Effector memory CD8-positive, alpha-beta T cell (primary cell): Measurements from ENCODE around the gene ASMTL.
A peak's percentile ranks its signal among the peaks of the same experiment; 100 is the strongest.

Source experiments
- ATAC-seq: fragments of 150-1000 bp; cut with Tn5 transposase; replicated peaks from 2 replicates; pipeline ENCODE4 v1.10.0; 2021; ENCODE audit warnings: mild to moderate bottlenecking, moderate library complexity
- DNase-seq, 3 experiments: peaks; one replicate each; pipeline ENCODE4 v3.0.0; 2021
- H3K27ac Mint-ChIP-seq, 2 donors: one replicate each; pipeline ENCODE4 v1.8.0; 2022; ENCODE audit warnings: mild to moderate bottlenecking in 2 of 2, mixed read lengths in 2 of 2, moderate library complexity in 2 of 2
- H3K27me3 Mint-ChIP-seq, 2 donors: one replicate each; pipeline ENCODE4 v1.8.0; 2022; ENCODE audit warnings: mixed read lengths in 2 of 2
- H3K36me3 Mint-ChIP-seq: one replicate; pipeline ENCODE4 v1.8.0; 2022; ENCODE audit warnings: mild to moderate bottlenecking, moderate library complexity, mixed read lengths; ENCODE audit not compliant: insufficient read depth
- H3K4me1 Mint-ChIP-seq, 2 donors: one replicate each; pipeline ENCODE4 v1.8.0; 2022; ENCODE audit warnings: low read depth in 2 of 2, mixed read lengths in 2 of 2
- H3K4me3 Mint-ChIP-seq, 2 donors: one replicate each; pipeline ENCODE4 v1.8.0; 2022; ENCODE audit warnings: mild to moderate bottlenecking in 2 of 2, mixed read lengths in 2 of 2, moderate library complexity in 2 of 2
- H3K9me3 Mint-ChIP-seq, 2 donors: one replicate each; pipeline ENCODE4 v1.8.0; 2022; ENCODE audit warnings: mixed read lengths in 2 of 2

Gene ASMTL

DNA sequence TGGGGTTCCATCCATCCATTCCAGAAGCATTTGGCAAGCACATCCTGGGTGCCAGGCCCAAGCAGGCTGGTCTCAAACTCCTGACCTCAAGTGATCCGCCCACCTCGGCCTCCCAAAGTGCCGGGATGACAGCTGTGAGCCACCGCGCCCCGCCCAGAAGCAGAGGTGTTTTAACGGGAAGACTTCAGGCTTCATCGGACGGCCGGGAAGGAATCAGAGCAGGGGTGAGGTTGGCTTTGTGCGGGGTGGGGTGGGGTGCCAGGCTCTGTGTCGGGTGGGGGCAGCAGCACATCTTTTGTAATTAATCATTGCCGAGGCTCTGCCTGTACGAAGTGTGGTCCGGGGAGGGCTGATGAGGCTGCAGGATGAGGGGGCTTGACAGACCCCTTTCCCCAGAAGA, 55.7 kb downstream of the ASMTL start:
- H3K4me3 Mint-ChIP-seq, result no peak overlapping the region
- ATAC-seq, result no peak

DNA sequence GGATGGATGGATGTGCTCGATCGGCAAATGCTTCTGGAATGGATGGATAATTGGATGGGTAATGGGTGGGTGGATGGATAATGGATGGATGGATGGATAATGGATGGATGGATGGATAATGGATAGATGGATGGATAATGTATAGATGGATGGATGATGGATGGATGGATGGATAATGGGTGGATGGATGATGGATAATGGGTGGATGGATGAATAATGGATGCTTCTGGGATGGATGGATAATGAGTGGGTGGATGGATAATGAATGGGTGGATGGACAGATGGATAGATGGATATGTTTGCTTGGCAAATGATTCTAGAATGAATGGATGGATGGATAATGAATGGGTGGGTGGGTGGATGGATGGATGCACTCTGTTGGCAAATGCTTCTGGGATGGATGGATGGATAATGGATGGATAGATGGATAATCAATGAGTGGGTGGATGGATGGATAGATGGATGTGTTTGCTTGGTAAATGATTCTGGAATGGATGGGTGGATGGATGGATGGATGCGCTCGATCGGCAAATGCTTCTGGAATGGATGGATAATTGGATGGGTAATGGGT, 57.0 kb downstream of the ASMTL start:
- H3K4me1 Mint-ChIP-seq, result peaks cover 28 to 41% of the 10 kb centered on the region in 2 donors
- DNase-seq, result no peak
- H3K4me3 Mint-ChIP-seq, result no peak overlapping the region
- peak overlapping the region; percentile 0 to 5 for H3K27ac Mint-ChIP-seq
- no peaks in the 10 kb centered on the region for H3K9me3 Mint-ChIP-seq
- peaks cover 26% of the 10 kb centered on the region for H3K36me3 Mint-ChIP-seq
- H3K27me3 Mint-ChIP-seq, result no peaks in the 10 kb centered on the region
- no peak for ATAC-seq

More for the DNA sequence above, 55.7 kb downstream of the ASMTL start:
- Mint-ChIP-seq H3K9me3 (no peaks in the 10 kb centered on the region), H3K4me1 (peaks cover 21 to 35% of the 10 kb centered on the region in 2 donors), H3K27me3 (no peaks in the 10 kb centered on the region), H3K27ac (no peak overlapping the region), H3K36me3 (peaks cover 13% of the 10 kb centered on the region)
- no peak for DNase-seq

DNA sequence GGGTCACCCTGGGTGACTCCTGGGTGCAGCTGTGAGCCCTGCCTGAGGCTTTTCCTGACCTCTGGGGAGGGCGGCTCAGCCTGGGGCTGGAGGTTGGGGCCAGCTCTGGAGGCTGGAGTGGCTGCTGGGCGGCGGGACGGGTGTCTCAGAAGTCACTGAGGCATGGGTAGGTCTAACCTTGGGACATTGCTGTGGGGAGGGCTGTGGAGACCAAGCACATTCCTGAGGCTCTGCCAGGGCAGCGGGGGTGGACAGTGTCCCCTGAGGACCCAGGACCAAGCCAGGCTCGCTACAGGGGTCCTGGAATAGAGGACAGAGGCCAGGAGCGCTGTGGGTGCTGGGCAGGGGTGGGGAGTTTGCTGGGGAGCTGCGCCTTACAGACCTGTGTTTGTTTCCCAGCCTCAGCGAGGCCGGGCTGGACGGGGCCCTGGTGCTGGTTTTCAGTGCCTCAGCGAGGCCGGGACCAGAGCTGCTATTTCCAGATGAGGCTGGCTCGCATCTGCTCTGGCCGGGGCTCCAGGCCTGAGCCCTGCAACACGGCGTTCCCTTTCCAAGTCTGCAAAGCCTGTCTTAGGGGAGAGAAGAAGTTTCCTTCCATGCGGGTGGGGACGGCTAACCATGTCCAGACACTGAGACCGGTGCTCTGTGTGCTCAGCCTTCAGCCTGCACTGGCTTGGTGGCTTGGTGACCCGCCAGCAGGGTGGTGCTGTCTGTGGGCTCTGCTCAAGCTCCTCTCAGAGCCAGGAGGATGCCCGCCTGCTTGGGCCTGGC, 57.8 kb downstream of the ASMTL start:
- peak overlapping the region; percentile 47 to 91 for H3K27ac Mint-ChIP-seq
- H3K4me3 Mint-ChIP-seq, result peak overlapping the region; percentile 93 to 94
- peaks cover 31 to 43% of the 10 kb centered on the region in 2 donors for H3K4me1 Mint-ChIP-seq
- DNase-seq, result no peak
- ATAC-seq, result no peak
- no peaks in the 10 kb centered on the region for H3K27me3 Mint-ChIP-seq
- peaks cover 32% of the 10 kb centered on the region for H3K36me3 Mint-ChIP-seq
- H3K9me3 Mint-ChIP-seq, result no peaks in the 10 kb centered on the region

DNA sequence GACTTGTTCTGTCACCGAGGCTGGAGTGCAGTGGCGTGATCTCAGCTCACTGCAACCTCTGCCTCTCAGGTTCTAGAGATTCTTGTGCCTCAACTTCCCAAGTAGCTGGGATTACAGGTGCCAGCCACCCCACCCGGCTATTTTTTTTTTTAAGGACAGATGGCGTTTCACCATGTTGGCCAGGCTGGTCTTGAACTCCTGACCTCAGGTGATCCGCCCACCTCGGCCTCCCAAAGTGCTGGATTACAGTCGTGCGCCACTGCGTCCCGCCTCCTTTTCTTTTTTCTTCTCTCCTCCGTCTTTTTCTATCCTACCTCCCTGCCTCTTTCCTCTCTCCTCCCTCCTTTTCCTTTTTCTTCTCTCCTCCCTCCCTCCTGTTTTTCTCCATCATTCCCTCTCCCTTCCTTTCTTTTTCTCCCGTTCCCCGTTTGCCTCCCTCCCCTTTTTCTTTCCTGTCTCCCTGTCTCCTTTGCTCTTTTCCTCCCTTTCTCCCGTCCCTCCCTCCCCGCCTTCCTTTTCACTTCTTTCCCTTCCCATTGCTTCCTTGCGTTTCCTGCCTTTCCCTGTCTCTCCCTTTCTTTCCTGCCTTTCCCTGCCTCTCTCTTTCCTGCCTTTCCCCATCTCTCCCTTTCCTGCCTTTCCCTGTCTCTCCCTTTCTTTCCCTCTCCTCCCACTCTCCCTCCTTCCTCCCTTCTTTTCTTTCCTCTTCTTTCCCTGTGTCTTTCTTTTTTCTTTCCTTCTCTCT, 58.7 kb downstream of the ASMTL start:
- no peaks in the 10 kb centered on the region for H3K9me3 Mint-ChIP-seq
- peaks cover 31 to 45% of the 10 kb centered on the region in 2 donors for H3K4me1 Mint-ChIP-seq
- H3K27ac Mint-ChIP-seq, result peak overlapping the region; percentile 47 to 91
- H3K4me3 Mint-ChIP-seq, result peak overlapping the region; percentile 93 to 94
- peaks cover 41% of the 10 kb centered on the region for H3K36me3 Mint-ChIP-seq
- ATAC-seq (no peak), DNase-seq (no peak)
- H3K27me3 Mint-ChIP-seq, result no peaks in the 10 kb centered on the region

DNA sequence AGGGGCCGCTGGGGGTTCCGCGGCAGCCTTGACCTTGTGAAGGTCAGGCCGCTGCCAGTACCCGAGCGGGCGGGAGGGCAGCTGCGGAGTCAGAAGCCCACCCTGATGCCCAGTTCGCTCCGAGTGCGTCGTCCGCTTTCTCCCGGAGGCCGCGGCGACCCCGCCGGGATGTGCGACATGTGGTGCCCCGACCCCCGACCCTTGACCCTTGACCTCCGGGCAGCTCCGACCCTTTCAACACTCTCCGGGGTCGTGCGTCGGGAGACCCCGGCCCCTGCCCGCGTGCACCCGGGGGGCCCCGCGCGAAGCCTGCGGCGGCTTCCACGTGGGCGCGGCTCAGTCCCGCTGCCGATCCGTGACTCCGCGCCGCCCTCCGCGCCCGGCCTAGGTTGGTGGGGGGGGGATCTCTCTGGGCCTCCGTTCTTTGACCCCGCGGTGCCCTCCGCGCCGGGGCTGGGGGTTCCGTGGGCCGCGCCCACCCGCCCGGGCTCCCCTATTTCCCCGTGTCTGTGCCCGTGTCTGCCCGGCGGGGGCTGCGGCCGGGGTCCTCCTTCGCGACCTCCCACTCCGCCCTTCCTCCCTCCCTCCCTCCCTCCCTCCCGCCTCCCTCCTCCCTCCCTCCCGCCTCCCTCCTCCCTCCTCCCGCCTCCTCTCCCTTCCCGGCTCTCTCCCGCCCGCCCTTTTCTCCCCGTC, 60.2 kb downstream of the ASMTL start:
- Mint-ChIP-seq H3K27ac (peak overlapping the region; percentile 91 to 94), H3K27me3 (no peaks in the 10 kb centered on the region), H3K36me3 (peaks cover 56% of the 10 kb centered on the region), H3K4me1 (peaks cover 40 to 60% of the 10 kb centered on the region in 2 donors), H3K9me3 (no peaks in the 10 kb centered on the region), H3K4me3 (peak overlapping the region; percentile 93 to 94)
- peak in 1 of 3 experiments; percentile 42 for DNase-seq
- peak; percentile 30 for ATAC-seq

DNA sequence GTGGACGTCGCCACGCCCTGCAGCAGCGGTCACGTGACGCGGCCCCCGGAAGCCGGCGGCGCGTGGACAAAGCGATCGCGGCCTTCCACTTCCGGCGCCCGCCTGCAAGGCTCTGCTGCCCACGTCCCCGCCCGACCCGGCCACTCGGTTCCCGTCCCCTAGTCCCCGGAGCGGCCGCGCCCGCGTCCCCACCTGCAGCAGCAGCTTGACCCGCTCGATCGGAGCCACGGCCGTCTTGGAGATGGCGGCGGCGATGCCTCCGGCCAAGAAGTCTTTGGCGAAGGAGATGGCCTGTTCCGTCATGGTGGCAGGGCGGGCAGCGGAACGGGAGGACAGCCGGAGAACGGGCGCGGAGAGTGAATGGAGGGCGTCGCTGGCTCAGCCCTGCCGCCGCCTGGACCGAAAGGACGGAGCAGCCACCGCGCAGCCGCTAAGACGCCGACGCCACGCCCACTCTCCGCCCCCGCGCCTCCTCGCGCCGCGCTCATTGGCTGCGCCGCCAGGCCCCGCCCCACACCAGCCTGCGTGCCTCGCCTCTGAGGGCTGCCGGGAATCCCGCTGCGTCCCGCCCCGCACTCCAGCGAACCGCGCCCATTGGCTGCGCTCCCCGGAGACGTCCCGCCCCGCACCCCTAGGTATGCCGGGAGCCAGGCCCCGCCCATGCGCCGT, 60.9 kb downstream of the ASMTL start, which contains the start of gene SLC25A6:
SLC25A6 (minus strand) TSS at position 407 of the 669 bp plus-strand sequence; CDS start at position 303, 104 bp downstream.
- H3K9me3 Mint-ChIP-seq, result no peaks in the 10 kb centered on the region
- peaks cover 39 to 62% of the 10 kb centered on the region in 2 donors for H3K4me1 Mint-ChIP-seq
- no peaks in the 10 kb centered on the region for H3K27me3 Mint-ChIP-seq
- peak within 1 kb of the TSS; percentile 93 to 94 for H3K4me3 Mint-ChIP-seq
- DNase-seq, result peak; percentile 100
- H3K36me3 Mint-ChIP-seq, result peaks cover 60% of the 10 kb centered on the region
- ATAC-seq, result peak; percentile 95
- peak within 1 kb of the TSS; percentile 91 to 94 for H3K27ac Mint-ChIP-seq

DNA sequence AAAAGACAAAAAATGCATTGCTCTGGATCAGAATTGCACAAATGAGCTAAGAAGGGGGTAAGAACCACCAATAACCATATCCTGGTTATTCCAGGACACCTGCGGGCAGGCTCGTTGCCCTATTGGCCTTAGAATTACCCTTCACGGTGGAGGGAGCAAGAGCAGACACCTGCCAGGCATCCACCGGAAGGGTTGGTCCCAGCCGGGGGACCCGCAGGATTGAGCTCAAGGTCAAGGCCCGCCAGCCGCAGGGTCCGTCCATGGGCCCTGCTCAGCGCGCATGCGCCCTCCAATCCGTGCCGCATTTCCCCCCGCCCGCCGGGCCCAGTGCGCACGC, 61.4 kb downstream of the ASMTL start:
- H3K4me3 Mint-ChIP-seq, result peak overlapping the region; percentile 93 to 94
- no peak for ATAC-seq
- DNase-seq, result no peak
- no peaks in the 10 kb centered on the region for H3K27me3 Mint-ChIP-seq
- H3K27ac Mint-ChIP-seq, result peak overlapping the region; percentile 91 to 94
- H3K36me3 Mint-ChIP-seq, result peaks cover 65% of the 10 kb centered on the region
- peaks cover 39 to 59% of the 10 kb centered on the region in 2 donors for H3K4me1 Mint-ChIP-seq
- no peaks in the 10 kb centered on the region for H3K9me3 Mint-ChIP-seq

DNA sequence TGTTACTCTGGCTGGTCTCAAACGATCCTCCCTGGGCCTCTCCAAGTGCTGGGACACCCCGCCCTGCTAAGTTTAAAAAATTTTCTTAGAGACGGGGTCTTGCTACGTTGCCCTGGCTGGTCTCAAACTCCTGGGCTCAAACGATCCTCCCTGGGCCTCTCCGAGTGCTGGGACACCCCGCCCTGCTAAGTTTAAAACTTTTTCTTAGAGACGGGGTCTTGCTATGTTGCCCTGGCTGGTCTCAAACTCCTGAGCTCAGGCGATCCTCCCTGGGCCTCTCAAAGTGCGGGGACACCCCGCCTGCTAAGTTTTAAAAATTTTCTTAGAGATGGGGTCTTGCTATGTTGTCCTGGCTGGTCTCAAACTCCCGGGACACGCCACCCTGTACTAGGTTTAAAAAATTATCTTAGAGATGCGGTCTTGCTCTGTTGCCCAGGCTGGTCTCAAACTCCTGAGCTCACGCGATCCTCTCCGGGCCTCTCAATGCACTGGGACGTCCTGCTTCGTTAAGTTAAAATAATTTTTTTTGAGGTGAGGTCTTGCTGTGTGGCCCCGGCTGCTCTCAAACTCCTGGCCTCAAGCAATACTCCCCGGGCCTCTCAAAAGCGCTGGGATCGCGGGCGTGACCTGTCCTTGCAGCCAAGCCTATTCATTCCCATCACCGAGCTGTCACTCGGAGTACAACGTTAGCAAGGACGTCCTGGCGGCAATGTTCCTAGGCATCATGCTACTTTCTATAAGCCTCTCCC, 61.9 kb downstream of the ASMTL start:
- no peak for DNase-seq

DNA sequence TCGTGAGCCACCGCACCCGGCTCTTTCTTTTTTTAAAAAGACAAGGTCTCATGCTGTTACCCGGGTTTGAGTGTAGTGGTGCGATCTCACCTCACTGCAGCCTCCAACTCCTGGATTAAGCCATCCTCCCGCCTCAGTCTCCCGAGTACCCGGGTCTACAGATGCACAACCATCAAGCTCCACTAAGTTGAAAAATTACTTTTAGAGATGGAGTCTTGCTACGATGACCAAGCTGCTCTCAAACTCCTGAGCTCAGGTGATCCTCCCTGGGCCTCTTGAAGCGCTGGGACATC, 62.8 kb downstream of the ASMTL start:
- ATAC-seq, result no peak
- Mint-ChIP-seq H3K27me3 (no peaks in the 10 kb centered on the region), H3K9me3 (no peaks in the 10 kb centered on the region), H3K4me3 (peak overlapping the region; percentile 31 to 47), H3K36me3 (peaks cover 75% of the 10 kb centered on the region), H3K4me1 (peaks cover 29 to 49% of the 10 kb centered on the region in 2 donors), H3K27ac (no peak overlapping the region)
- DNase-seq, result no peak

More for the DNA sequence above, 61.9 kb downstream of the ASMTL start:
- H3K27ac Mint-ChIP-seq, result peak overlapping the region; percentile 91 to 94
- H3K4me3 Mint-ChIP-seq, result peak overlapping the region; percentile 93 to 94
- no peaks in the 10 kb centered on the region for H3K27me3 Mint-ChIP-seq
- H3K36me3 Mint-ChIP-seq, result peaks cover 70% of the 10 kb centered on the region
- no peak for ATAC-seq
- H3K9me3 Mint-ChIP-seq, result no peaks in the 10 kb centered on the region
- H3K4me1 Mint-ChIP-seq, result peaks cover 35 to 56% of the 10 kb centered on the region in 2 donors

DNA sequence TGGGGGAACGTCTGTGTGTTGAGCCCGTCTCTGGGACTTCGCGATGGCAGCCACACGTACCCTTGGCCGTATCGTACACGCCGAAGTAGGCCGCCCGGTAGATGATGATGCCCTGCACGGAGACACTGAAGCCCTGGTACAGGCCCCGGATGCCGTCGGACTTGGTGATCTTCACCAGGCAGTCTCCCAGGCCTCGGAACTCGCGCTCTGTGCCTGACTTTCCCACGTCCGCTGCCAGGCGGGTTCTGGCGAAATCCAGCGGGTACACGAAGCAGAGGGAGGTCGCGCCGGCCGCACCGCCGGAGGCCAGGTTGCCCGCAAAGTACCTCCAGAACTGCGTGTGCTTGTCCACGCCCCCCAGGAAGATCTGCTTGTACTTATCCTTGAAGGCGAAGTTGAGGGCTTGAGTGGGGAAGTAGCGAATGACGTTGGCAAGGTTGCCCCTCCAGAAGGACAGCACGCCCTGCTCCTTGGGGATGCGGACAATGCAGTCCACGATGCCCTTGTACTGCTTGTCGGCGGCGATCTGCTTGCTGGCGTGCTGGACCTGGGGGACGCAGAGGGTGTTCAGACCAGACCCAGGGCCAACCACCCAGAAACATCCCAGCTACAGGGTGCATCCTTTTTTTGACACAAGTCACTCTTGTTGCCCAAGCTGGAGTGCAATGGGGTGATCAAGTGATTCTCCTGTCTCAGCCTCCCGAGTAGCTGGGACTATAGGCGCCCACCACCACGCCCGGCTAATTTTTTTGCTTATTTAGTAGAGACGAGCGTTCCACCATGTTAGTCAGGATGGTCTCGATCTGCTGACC, 63.3 kb downstream of the ASMTL start:
- Mint-ChIP-seq H3K4me3 (peak overlapping the region; percentile 31 to 47), H3K36me3 (peaks cover 76% of the 10 kb centered on the region), H3K27me3 (no peaks in the 10 kb centered on the region), H3K9me3 (no peaks in the 10 kb centered on the region), H3K27ac (peak overlapping the region in 1 of 2 donors; percentile 83), H3K4me1 (peaks cover 26 to 43% of the 10 kb centered on the region in 2 donors)
- no peak for ATAC-seq
- DNase-seq, result no peak

DNA sequence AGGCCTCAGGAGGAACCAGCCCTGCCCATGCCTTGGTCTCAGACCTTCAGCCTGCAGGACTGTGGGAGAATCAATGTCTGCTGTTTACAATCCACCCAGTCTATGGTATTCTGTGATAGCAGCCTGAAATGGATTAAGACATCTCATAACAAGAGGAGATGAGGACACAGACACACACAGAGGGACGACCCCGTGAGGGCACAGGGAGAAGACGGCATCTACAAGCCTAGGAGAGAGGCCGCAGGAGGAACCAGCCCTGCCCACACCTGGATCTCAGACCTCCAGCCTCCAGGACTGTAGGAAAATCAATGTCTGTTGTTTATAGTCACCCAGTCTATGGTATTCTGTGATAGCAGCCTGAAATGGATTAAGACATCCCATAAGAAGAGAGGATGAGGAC, 64.1 kb downstream of the ASMTL start:
- peaks cover 24 to 36% of the 10 kb centered on the region in 2 donors for H3K4me1 Mint-ChIP-seq
- H3K36me3 Mint-ChIP-seq, result peaks cover 84% of the 10 kb centered on the region
- no peaks in the 10 kb centered on the region for H3K27me3 Mint-ChIP-seq
- H3K9me3 Mint-ChIP-seq, result no peaks in the 10 kb centered on the region
- DNase-seq (no peak), ATAC-seq (no peak)
- peak overlapping the region; percentile 32 to 83 for H3K27ac Mint-ChIP-seq
- H3K4me3 Mint-ChIP-seq, result peak overlapping the region; percentile 25 to 47
